LoVo (cell line): Measurements from ENCODE around the gene MGAT5.
"Not testable (repeated sequence)": the region's sequence is repeated elsewhere in the genome, so short reads cannot be mapped to it uniquely, and the experiment has no call there.

Source experiments
- DNase-seq: peaks from one replicate; pipeline ENCODE4 v3.0.0-alpha.2; 2016; ENCODE audit warnings: low spot score

MGAT5 gene

DNA sequence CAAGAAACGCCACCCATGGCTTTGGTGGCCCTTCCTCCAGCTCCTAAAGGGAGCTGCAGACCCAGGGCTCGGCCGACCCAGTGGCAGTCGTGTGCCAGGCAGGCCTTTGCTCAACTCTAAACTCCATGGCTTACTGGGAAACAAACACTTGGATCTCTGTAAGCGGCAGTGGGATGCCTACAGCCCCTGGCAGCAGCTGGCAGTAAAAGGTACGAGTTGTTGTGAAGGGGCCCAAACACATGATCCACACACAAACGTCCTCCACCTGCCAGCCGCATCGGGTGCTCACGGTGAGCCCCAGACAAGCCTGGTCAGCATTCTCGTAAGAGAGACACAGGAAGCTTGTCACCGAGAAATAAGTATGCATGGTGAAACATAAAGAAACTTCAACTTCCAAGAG, 214.9 kb downstream of the MGAT5 start:
- DNase-seq = no peak

DNA sequence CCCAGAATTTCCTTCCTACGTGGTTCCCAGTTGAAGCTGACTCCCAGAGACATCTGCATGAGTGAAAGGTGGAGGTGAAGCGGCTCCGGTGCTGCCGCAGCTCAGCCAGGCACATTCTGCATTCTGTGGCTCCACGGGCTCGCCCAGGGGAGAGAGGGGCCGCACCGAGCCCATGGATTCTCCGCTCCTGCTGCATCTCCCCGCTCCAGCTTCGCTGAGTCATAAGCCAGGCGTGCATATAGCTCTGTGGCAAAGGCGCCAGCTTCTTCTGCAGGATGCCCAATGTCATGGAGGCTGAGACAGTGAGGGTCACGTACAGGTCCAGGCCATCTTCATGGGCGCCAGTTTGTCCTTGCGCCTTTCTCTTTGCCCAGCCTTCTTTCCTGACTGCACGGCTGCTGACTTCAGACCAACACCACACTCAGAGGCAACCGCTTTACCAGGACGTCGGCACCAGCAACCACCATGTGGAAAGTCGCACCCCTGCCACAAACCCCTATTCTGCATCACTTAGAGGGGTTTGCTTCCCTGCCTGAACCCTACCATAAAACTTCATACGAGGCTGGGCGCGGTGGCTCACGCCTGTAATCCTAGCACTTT, 215.7 kb downstream of the MGAT5 start:
- no peak for DNase-seq

- DNase-seq = no peak
Measured at GRCh38 chr2:134470561-134471168, 216.8 kb downstream of the MGAT5 start.

DNA sequence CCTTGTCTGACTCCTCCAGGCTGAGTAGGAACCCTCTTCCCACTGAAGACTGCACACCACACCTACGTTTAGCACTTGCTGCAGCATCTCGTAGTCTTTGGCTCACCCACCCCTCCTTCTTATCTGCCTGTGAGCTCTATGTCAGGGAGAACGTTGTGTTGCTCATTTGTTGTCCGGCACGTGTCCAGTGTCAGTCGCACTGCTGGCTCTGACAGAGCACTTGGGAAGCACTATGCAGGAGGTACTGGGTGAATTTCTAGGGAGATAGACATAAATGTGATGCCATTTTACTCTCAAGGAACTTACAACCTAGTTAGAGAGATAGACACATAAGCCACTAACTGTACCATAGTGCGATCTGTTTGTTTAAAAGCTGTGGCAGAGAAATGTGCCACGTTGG, 223.1 kb downstream of the MGAT5 start:
- not testable (repeated sequence) for DNase-seq

- no peak for DNase-seq
Measured at GRCh38 chr2:134479696-134480330, 225.9 kb downstream of the MGAT5 start.

DNA sequence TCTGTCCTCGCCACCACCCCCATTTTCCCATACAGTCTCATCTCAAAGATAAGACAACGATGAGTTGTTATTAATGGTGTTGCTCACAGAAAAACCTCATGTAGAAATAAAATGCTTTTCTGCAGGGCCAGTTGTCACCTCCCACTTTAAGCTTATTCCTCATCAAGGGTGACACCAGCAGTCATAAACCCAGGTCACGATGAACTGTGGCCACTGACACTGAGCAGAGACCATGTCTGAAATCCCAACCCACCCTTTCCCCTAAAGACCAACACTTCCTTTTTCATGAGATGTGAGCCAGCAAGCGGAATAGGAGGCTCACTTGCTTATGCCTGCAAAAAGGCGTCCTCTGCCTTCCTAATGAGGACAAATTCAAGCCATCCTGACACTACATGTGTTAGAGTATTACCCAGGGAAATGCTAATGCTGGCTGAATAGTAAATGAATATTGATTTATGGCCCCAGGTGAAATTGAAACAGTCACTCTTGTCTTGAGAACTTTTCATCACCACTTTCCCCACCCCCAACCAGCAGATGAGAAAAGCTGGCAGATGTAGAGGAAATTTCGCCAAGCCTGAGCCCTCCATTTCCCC, 228.4 kb downstream of the MGAT5 start:
- no peak for DNase-seq

- DNase-seq = no peak
Measured at GRCh38 chr2:134482766-134483340, 229.0 kb downstream of the MGAT5 start.

DNA sequence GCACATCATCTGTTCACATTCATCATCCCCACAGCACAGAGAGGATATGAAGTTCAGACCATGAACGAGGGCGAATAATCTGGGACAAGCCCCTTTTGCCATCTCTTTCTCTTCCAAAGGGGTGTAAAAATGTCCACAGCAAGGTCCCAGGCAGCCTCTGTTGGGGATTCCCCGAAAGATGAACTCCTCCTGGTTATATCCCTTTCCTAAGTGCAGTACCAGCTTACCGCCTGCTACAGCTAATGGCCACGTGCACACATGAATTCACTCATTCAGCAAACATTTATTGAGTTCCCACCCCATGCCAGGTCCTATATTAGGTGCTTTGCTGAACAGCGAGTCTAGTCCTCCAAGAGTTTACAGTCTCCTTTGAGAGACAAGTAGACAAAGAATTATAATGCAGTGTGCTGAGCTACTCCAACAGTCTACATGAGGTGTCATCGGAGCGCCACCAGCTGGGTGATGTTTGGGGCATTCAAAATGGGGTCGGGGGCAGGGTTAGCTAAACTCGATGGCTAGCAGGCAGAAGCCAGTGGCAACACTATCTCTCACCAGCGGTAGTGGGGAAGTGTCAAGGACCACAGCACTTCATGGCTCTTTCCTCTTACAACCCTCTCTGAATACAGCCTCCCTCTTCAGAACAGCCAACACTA, 236.0 kb downstream of the MGAT5 start:
- no peak for DNase-seq

DNA sequence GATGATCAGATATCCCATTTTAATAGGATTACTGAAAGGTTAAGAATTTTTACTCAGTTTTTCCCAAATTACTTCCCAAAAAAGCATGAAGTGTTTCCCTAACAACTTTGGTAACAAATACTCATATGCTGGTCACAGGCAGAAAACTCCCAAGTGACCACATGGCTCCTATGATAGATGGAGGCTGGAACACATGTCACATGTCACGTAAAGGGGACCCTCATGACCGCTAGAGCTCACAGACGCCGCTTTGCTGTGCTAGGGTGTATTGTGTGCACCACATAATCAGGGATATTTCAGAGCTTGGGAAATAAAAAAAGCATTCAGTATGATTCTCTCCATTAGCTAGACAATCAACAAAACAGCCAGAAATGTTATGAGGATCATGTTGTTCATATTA, 236.7 kb downstream of the MGAT5 start:
- DNase-seq = no peak

DNA sequence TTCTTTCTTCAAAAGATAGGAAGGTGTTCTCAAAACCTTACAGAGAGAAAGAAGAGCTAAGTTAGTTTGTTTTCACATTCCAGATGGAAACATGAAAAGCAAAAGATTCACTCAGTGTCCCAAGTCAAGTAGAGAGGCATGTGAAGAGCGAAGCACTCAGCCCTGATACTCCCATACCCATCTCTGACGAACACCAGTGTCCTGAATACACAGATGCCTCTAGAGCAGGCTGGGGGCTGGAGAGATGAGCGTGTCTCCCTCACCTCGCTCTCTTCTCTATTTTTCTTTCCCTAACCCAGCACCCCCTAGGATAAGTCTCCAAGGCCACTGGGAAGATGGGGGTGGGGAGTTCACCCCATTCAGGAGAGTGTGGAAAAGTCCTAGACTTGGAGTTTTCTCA, 237.2 kb downstream of the MGAT5 start:
- DNase-seq = no peak

DNA sequence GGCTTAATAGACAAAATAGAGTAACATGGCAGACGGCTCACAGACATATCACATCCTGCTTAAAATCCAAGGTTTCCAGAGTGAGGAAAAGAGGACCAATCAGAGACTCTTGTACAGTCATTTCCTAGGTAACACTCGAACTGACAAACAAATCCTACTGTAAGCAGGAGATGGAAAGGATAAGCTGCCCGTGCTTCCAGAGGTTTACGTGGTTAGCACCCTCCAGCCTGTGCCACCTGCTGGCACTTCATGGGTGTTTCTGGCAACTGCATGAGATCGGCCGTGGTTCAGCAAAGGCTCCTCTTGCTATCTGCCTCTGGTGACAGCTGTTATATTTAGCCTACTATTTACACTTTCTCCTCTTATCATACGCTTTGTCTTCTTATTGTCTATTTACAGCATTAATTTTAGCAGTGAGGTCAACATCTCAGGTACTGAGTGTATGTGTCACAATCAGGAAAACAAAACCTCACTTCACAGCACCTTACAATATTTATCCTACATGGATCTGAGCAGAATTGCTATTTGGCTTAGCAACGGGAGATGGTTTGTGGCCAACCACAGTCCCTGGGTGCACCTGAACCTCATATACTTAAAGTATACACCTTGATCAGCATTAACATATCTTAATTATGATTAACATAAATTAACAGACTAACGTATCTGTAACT, 238.0 kb downstream of the MGAT5 start:
- peak; percentile 11 for DNase-seq

DNA sequence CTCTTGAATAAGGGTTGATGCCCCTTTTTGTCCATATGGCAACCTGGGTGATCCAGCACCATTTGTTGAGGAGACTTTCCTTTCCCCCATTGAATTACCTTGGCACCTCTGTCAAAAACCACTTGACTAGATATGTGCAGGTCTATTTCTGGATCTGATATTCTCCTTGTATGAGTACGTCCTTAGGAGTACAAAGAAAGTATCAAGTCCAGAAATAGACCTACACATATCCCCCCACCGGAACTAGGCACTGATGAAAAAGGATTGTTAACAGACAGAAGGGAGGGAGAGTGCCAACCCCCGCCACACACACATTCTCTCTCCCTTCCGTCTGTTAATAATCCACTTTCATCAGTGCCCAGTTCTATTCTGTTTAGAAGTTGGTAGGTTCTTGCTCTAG, 239.9 kb downstream of the MGAT5 start:
- DNase-seq = no peak

DNA sequence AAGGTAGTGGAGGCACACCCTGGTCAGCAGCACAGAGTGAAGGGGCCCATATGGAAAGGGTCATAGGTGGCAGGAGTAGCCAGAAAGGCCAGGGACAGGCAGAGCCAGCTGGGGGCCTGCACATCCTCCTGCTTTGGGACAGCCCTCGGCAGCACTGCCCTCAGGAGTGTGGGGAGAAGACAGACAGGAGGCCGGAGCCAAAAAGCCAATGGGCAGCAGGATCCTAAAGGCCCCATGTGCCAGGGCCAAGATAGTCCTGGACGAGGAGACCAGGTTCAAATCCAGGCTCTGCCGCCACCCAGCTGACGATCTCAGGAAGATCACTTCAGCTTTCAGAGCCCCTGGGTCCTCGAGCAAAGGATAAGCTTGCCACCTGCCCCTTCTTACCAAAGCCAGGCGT, 244.8 kb downstream of the MGAT5 start:
- DNase-seq = no peak

- no peak for DNase-seq
Measured at GRCh38 chr2:134499307-134499926, 245.5 kb downstream of the MGAT5 start.

DNA sequence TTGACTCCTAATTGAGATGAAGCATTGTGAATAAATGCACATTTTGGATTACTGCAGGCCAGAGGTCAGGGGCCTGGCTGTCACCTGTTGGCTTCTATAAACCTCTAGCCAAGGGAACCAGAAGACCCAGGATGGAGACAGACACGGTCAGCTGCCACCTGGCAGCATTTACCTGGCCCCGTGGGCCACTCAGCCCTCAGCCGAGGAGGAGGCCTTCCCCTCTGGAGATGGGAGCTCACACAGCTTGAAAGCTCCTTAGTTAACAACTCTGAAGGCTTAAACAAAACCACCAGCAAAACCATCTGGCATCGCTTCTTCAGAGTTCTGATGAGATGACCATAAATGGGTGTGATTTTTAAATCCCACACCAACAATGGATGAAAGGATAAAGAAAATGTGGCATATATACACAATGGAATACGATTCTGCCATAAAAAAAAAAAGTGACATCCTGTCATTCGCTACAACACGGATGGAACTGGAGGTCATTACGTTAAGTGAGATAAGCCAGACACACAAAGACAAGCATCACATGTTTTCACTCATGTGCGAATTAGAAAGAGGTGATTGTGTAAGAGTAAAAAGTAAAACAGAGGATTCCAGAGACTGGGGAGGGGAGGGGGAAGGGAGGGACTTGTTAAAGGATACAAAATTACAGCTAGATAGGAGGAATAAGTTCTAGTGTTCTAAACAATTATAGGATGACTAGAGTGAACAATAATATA, 246.5 kb downstream of the MGAT5 start:
- no peak for DNase-seq

GRCh38 chr2:134501476-134502091, 247.7 kb downstream of the MGAT5 start:
- no peak for DNase-seq

GRCh38 chr2:134502104-134502503, 248.2 kb downstream of the MGAT5 start:
- DNase-seq = no peak
